Measurements from ENCODE around the gene PTPRD. TPM values are rescaled to one million over a fixed set of nuclear protein-coding genes. Genes with fewer than 3 reads are reported as not detected.
A peak's percentile ranks its signal among the peaks of the same experiment; 100 is the strongest.

PTPRD gene
- total RNA-seq, 1 donor = 11.5 TPM

DNA sequence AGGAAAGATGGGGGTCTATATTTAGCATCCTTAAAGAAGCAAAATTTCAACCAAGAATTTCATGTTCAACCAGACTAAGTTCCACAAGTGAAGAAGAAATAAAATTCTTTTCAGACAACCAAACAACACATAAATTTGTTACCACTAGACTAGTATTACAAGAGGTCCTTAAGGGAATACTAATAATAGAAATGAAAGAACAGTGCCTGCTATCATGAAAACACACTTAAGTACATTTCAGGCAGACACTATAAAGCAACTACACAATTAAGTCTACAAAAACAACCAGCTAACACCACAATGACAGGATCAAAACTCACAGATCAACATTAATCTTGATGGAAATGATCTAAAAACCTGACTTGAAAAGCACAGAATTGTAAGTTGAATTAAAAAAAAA is 477.2 kb downstream of the PTPRD start:
- no peak for DNase-seq (ENCODE audit: low read depth)
- no peak overlapping the region for H3K4me3 ChIP-seq (ENCODE audit: low read depth, low read length)
- no peak for TF ChIP-seq CTCF (IDR thresholded peaks at IDR 0.05; ENCODE audit: insufficient read depth, low read length)

- no peak for DNase-seq (ENCODE audit: low read depth)
- H3K4me3 ChIP-seq (ENCODE audit: low read depth, low read length) = no peak overlapping the region
- no peak for TF ChIP-seq CTCF (IDR thresholded peaks at IDR 0.05; ENCODE audit: insufficient read depth, low read length)
Observed at GRCh38 chr9:10134266-10134665, 478.5 kb downstream of the PTPRD start.

DNA sequence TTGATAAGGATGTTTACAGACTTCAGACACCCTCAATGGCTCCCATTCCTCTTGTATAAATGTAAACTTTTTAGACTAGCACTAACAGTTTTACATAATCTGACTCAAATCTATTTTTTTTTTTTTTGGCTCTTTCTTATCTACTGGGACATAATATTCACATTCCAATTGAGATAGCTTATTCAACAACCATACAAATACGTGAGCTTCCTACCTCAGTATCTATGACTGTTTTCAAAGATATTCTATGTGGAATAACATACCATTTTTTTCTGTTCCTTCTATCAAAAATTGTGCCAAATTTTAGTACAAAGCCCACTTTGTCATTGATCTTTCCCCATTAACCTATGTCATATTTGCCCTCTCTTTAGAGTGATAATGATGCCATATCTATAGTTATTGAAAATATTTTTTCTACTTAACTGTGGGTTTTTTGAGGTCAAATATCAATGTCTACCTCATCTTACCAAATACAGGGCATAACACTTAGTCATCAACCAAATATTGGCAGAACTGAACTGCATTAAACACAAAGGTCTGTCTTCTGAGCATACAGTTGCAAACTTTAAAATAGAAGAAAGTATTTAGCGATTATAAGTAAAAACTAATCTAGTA is 482.6 kb downstream of the PTPRD start:
- peak; percentile 72 for DNase-seq (ENCODE audit: low read depth)
- no peak for TF ChIP-seq CTCF (IDR thresholded peaks at IDR 0.05; ENCODE audit: insufficient read depth, low read length)
- no peak overlapping the region for H3K4me3 ChIP-seq (ENCODE audit: low read depth, low read length)

DNA sequence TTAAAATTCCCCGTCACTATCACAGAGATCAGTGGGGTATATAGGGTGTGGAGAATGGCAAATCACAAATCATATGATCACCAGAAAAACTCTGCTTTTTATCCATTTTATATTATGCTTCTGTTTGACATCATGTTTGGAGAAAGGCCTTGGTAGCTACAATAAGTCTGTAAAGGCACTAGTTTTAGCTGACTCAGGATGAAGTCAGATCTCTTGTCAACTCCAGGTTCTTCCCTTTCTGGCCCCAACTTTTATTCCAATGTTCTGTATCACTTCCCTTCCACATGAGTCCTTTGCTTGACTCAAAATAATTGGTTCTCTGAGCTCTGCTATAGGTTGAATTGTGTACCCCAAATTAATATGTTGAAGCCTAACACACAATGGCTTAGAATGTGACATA is 484.9 kb downstream of the PTPRD start:
- no peak overlapping the region for H3K4me3 ChIP-seq (ENCODE audit: low read depth, low read length)
- peak; percentile 55 for DNase-seq (ENCODE audit: low read depth)
- no peak for TF ChIP-seq CTCF (IDR thresholded peaks at IDR 0.05; ENCODE audit: insufficient read depth, low read length)

- TF ChIP-seq CTCF (IDR thresholded peaks at IDR 0.05; ENCODE audit: insufficient read depth, low read length) = no peak
- no peak overlapping the region for H3K4me3 ChIP-seq (ENCODE audit: low read depth, low read length)
- DNase-seq (ENCODE audit: low read depth) = no peak
Observed at GRCh38 chr9:10112798-10113197, 500.0 kb downstream of the PTPRD start.

- no peak for DNase-seq (ENCODE audit: low read depth)
- TF ChIP-seq CTCF (IDR thresholded peaks at IDR 0.05; ENCODE audit: insufficient read depth, low read length) = no peak
- H3K4me3 ChIP-seq (ENCODE audit: low read depth, low read length) = no peak overlapping the region
Observed at GRCh38 chr9:10112070-10112469, 500.7 kb downstream of the PTPRD start.

DNA sequence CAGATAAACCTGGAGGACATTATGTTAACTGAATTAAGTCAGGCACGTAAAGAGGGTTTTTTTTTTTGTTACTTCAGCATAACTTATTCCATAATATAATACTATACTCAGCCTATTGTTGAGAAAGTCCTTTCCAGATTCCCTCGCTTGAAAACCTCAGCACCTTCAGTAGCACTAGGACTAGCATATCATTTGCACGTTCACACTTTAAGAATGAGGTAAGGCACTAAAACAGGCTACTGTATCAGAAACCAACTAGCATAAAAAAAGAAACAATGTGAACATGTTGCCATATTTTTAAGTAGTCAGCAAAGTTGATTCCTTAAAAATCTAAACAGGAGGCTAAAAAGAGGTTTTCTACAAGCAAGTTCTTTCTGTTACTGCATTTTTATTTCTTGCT is 504.0 kb downstream of the PTPRD start:
- no peak for TF ChIP-seq CTCF (IDR thresholded peaks at IDR 0.05; ENCODE audit: insufficient read depth, low read length)
- no peak overlapping the region for H3K4me3 ChIP-seq (ENCODE audit: low read depth, low read length)
- DNase-seq (ENCODE audit: low read depth) = no peak
